Pulmonary artery endothelial cell (primary cell): ENCODE results near the gene ETS1. TPM values are rescaled to one million over a fixed set of nuclear protein-coding genes. Genes with fewer than 3 reads are reported as not detected.

Experiments used
- DNase-seq: peaks from one replicate; pipeline ENCODE4 v3.0.0-alpha.2; 2011; ENCODE audit warnings: low read depth, low spot score
- total RNA-seq: library from RNA; depleted of rRNA; stranded (reverse); fragments of >200 nt; gene quantifications from 2 replicates; pipeline ENCODE4 v1.2.3, GENCODE V29; 2014

Gene ETS1
- total RNA-seq, 1 donor from 2014 or later, result 89.8 TPM

DNA sequence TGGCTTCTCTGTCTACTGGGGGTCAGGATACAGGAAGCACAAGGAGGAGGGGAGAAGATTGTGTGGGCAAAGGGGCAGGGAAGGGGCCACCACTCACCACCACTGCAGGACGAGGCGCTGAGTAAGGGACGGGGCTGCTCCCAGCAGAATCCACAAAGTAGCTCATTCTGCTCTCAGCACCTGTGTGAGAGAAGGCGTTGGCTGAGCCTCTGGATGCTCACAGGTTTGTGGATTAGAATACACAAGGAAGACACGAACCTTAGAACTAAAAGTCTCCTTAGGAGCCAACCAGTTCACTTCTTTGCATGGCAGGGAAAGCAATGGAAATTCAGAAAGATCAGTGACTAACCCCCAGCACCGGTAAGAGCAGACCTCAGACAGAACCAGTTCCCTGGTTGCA is 14.4 kb downstream of the ETS1 start:
- no peak for DNase-seq

DNA sequence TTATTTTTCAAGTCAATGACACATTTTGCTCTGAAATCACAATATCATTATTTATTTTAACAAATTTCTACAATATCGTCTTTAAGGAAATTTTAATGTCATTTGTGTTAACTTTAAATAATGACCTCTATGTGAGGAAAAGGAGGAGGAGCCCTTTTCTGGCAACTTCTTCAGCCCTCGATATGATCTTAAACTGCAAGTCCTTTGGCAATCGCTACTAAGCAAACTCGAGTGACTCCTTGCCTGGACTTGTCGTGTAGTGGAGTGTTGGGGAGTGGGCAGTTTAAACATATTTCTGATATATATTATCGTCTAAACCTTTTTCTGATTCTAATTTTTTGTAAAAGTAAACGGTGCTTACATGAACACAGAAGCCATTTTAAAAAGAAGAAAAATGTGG is 16.7 kb downstream of the ETS1 start:
- no peak for DNase-seq

DNA sequence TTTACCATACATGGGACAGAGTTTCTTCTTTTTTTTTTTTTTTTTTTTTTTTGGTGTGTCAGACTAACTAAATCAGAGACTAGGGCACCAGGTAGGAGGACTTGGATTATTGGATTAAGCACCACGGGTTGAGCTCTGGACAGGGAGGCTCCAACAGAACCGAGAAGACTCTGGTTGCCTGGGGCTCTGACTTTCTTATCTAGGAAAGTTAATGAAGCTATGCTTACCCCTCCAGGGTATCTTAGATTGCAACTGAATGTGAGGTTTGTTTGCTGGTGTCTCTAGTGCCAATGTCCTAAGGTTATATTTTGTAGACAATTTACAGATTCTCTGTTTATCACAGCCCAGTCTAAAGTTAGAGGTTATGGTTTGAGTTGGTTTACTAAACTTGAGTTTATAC is 18.1 kb downstream of the ETS1 start:
- DNase-seq, result no peak

DNA sequence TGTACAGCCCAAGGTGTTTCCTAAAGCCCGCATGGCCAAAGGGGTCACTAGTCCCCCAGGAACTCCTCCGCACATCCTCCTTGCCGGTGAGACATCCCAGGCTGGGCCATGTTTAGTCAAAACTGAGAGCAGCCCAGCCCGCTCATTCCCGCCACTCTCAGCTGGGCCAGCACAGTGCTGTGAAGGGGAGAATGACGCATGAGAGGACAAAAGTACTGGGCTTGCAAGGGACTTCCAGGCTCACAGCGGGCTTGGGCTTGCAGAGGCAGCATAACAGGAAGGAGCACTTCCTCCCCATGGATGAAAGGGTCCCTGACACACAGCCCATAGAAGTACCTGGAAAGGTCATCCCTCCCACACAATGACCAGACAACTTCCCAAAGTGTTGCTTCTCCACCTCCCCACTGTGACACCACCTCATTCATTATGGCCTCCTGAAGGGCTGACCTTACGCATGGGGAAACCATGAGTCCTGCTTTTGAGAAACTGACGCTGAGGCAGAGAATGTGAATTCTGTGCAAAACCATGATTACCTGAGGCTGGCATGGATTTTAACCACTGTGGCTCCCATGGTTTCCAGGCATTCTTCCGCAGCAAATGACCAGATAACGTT is 19.1 kb downstream of the ETS1 start:
- no peak for DNase-seq

DNA sequence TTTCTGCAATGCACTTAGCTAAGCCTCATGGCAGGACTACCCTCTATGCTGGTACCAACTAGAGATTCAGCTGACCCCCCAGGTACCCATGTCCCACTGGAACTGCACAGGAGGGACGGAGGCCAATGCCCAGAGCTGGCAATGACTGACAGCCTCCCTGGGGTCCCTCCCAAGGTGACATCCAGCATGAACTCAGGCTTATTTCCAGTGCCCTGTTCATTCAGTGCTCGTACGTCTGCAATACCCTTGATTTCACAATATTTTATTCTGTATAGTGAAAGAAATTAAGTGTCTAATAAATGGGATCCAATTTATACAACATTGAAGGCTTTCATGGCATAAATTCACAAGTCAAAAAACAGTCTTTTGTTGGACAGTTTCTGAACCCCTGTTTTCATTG is 20.2 kb downstream of the ETS1 start:
- no peak for DNase-seq

DNA sequence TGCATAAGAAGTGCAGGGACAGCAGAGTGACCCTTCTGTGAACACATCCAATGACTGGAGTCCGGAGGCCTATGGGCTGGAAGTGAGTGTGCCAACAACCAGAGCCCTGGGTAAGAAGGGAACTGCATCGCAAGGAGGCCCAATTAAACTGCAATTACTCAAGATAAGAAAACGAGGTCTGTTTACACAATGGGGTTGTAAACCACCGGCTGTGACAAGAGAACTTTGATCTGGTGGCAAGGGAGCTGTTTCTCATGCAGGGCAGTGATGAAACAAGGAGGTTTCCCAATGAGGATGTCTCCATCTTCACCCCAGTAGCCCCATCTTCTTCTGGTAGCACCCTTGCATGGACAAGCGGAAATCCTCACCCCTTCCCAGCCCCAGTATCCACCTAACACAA is 21.5 kb downstream of the ETS1 start:
- no peak for DNase-seq

DNA sequence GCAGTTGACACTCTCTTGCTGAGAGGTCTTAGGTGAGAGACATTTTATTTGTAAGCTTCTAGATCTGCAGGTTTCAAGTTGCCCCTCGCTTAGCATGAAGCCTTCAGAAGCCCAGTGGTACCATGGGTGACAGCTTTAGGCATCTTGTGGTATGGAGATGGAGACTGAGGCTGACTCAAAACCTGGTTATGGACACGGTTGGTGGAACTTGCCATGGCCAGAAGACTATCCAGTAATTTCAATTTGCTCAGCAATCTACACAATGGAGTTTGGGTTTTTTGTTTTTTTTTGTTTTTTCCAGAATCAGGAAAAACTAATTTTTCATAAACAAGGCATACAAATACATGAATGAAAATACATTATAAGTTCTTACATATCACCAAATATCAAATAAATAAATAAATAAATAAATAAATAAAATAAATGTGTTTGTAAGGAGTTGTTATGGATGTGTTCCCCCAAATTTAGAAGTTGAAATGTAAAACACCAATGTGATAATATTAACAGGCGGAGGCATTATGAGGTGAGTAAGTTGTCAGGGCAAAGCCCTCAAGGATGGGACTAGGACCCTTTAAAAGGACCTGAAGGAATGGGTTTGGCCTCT is 22.6 kb downstream of the ETS1 start:
- no peak for DNase-seq

DNA sequence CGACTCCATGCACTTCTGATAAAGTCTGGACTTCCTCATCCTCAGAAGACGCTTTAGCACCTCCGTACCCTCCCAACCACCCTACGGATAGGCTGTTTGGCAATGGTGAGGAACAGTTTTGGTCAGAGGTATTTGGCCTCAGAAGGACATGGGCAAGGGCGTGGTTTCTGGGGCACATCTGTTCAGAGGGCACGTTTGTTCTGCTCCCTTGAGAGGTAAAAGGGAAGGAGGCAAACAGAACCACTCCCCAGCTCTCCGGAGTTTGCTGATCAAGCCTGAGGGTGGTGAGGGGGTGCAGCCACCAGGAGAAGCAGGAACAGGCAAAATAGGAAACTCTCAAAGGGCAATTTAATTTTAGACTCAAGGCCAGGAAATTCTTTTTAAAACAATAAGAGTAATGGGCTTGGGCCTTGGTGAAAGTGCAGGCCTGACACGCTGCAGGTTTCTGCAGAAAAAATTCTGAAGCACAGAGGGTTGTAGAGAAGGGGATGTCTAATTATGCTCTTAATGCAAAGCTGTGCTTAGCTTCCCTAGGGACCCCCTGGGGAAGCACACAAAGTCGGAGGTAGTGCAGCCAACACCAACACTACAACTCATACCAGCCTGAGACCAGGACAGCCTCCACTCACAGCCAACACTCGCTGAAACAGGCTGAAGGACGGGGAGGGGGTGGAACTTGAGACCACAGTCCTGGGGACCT is 23.3 kb downstream of the ETS1 start:
- DNase-seq, result no peak

DNA sequence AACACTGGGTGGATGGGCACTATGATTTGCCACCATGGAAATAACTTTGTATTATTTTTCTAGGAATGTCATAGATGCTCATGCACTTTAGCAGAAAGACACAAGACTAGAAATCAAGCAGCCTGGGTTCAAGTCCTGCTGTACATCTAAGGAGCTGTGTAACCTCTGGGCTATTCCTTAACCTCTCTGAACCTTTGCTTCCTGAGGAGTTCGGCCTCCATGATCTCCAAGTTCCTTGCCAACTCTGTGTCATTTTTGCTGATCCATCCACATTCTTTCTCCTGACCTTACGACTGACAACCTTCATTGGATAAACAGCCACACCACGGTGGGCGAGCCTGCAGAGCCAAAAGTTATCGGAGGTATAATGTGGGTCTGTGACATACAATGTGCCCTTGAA is 24.1 kb downstream of the ETS1 start:
- DNase-seq, result no peak

DNA sequence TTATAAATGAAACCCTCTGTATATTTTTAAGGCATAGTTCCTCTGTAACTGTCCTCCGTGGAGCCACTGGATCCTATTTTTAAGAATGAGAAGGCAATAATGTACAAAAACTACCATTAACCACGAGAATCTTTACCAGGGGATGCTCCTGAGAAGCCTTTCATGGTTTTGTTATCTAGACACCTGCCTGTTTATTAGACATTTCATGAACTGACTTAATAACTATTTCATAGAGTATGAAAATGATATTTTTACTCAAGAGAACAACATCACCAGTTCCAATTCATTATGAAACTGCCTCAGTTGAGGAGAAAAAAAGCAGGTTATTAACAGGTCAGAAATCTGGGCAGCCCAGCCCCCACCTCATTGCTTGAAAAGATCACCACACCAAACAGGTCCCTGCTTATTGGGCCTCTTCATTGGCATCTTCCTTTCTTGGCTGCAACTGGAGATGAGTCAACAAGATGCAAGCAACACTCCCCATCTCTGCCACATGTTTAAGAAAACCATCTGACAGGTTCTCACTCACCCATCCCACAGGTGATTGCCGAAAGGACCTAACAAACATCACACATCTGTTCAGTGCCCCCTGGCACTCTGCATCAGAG is 27.8 kb downstream of the ETS1 start:
- no peak for DNase-seq

DNA sequence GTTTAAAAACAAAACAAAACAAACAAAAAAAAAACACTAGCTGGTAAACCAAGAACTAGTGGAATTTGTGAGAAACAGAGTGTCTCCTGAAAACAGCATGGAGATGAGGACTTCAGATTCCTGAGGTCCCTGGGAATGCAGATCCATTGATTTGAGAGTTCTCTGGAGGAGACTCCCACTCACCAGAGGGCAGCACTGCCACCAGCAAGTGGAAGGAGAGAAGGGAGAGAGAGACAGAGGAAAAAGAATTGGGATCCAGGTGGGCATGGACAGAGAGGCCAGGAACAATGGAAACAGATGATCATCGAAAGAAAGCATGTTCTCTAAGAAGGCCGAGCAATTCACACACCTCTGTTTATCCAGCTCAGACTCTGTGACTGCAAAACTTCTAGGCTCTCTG is 31.8 kb downstream of the ETS1 start:
- no peak for DNase-seq

DNA sequence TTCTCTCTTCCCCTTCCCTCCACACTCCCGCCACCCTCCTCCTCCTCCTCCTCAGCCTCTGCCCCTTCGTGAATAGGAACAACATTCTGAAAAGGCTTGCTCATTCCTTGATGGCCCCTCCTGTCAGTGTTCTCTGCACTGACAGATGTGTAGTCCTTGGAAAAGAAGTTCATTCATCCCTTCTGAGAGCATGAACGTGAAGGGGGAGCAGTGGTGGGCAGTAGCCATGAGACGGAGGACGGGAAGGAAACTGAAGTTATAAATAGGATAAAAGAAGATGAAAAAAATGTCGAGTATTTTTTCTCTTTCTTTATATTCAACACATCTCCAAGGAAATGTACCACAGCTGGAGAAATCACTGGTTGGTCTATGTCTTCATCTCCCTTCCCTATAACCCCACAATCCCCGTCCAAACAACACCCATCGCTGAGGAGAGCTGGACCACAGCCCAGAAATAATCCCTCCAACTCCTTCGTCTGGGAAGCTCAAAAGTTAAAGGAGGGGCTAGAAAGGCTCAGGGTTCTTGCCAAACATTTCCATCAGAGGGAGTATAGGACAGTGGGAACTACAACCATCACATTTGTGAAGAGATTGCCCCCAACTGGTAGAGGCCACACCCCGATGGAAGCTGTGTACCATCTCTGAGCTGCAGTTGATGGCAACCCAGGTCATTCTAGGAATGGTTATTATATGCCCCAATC is 33.5 kb downstream of the ETS1 start:
- DNase-seq, result no peak

DNA sequence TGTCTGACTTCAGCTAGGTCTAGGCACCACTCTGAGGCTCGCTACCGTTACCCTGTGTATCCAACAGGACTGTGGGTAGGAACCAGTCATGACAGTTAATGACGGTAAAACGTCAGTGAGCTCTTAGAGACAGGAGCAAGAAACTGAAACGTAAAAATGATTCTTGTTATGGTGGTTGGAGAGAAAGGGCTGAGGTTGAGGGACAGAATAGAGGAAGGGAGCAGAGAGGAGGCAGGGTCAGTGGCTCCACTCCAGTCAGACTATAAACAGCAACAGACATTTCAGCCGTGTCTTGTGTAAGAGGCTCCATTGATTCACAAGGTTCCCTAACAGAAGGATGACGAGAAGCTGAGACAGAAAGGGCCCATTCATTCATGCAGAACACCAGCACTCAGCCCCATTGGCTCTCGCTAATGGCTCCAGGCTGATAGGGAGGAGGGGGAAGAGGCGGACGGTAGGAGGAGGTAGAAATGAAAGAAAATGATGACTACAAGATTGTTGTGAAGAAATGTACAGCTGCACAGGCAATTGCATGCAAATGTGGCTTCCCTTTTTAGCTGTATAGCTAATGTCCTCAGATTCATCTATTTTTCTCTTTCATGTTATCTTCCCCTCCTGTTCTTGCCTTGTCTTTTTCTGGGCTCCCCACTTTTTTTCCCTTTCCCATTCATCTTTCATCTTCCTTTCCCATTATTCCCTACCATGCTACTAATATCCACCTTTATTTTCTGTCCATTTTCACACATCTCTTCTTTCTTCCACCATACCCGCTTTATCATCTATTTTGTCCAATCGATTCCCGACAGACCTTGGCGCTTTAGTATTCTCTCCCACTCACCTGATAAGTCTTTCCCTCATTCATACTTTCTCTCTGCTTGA is 34.3 kb downstream of the ETS1 start:
- no peak for DNase-seq

DNA sequence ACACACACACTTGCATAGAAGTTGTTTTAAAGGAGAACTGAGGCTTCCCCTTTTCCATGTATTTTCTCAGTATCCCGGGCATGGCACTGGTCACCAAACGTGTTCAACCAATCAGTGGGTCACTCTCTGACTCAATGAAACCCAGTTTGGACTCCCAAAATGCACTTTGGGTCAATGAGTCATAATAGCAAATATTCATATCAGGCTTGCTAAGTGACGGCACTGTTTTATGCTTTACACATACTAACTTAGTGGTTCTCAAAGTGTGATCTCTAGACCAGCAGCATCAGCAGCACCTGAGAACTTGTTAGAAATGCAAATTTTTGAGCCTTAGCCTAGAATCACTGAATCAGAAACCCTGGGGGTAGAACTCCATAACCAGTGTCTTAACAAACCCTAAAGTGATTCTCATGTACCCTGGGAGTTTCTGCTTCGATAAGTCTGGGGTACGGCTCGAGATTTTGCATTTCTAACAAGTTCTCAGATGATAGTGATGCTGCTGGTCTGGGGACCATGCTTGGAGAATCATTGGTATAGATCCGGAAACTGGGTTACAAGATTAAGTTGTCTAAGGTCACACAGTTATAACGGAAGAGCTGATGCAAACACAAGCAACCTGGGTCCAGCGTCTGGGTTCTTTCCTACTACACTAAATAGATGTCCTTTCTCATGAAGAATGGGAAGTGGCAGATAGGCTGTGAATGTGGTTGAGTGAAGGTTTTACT is 35.6 kb downstream of the ETS1 start:
- DNase-seq, result no peak

DNA sequence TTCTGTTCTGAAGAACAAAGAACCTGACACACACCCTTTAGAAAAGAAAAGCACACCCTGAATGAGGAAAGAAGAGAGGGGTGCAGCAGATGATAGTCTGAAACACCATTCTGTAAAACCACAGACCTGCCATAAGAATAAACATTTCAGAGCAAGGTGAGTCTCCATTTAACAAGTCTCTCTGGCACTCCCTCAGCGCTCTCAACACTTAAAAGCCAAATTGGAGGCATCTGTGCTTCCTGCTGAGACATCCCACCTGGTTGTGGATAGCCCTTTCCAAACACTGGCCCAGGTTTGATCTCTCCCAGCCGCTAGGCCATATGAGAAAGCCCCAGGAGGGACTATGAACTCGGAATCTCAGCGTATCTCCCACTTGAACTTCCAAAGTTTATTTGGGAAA is 36.3 kb downstream of the ETS1 start:
- DNase-seq, result no peak

DNA sequence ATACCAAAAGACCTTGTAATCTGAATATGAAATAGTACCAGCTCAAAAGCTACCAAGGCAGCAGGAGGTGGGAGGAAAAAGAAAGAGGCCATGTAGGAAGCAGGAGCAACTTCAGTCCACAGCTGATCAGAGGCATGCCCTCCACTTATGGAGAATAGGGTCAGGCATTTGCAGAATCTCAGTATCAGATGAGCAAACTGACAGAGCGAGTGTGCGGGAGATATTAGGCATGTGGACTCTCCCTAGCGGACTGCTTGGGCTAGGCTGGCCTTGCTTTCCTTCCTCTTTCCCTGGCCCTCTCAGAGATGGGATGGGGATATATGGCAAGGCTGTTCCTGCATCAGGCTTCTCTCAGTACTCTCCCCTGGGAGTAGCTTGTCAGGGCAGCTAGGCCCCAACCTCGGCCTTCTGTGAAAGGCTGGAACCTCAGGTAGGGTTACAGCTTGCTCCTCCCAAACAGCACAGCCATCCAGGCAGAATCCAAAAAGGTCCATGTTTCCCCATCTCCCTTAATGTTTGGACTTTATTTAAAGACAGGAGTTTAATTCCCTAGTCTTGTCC is 37.0 kb downstream of the ETS1 start:
- DNase-seq, result no peak

DNA sequence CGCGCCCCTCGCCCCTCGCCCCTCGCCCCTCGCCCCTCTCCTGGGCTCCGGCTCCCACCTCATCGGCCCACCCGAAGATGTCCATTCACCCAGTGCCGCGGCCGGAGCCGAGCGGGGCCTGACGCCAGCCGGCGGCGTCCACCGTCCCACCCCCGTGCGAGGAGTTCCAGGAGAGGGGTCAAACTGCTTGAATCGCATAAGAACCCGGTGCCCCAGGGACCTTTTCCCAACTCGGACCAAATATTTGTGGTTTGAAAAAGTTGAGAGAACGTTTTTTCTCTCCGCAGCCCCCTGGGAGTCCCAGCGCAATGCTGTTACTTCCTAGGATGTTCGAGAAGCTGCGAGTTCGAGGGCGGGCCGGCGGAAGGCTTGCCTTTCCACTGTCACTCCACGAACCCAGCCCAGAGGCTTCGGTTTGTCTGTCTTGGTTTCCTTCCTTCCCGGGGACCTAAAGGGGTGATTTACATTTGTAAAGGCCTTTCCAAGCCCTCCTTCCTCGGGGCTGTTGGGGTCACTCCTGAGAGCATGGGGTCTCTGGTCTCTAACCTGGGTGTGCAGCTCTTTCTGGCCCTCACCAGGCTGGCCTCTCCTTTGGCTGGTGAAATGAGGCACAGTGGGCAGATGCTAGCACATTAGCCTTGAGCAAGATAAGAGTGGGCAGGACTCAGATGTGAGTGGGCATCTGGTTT is 38.0 kb downstream of the ETS1 start:
- DNase-seq, result no peak

DNA sequence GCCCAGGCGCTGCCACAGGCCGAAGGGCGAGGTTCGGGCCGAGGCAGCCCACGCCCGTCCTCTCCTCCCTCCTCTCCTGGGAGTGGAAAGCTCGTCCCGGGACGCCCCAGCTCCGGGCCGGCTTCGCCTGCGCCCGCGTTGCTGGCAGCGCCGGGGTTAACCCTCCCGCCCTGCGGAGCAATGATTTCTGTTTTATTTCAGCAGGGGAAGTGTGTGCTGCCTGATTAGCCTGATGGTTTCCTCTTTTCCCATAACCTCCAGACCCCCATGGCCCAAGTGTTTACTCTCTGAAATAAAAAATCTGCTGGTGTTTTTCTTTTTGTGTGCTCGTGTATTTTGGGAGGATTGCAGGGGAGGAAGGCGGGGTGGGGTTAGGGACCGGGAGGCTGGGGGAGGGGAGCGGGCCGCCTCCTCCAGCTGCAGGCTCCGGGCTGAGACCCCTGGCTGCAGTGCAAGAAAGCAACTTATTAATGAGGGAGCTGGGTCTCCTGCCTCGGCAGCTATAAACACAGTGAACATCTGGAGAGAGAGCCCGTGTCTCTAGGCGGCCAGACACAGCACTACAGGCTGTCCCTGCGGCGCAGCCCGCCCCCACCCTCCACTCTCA is 38.6 kb downstream of the ETS1 start:
- peak; percentile 90 for DNase-seq
